CD4-positive, alpha-beta T cell (primary cell): ENCODE data around the gene TMC4. TPM values are rescaled to one million over a fixed set of nuclear protein-coding genes. Genes with fewer than 3 reads are reported as not detected.

Experiments used
- ATAC-seq: fragments of 200-7000 bp; cut with Tn5 transposase; one replicate; pipeline ENCODE4 v1.10.0; 2022; ENCODE audit warnings: mild to moderate bottlenecking; ENCODE audit not compliant: poor library complexity
- CTCF ChIA-PET: fragments of 350-600 bp; sonication (Branson Sonifier 250); formaldehyde crosslinking; loops from one replicate; lab custom pipeline; 2021; ENCODE audit warnings: antibody characterized with exemption, inconsistent platforms; lab: Charles Lee
- POLR2A ChIA-PET: fragments of 350-600 bp; sonication (Branson Sonifier 250); formaldehyde crosslinking; loops from one replicate; lab custom pipeline; 2021; ENCODE audit warnings: antibody characterized with exemption, inconsistent platforms; lab: Charles Lee
- DNase-seq, 14 experiments: peaks; one replicate each; pipeline ENCODE4 v3.0.0-alpha.2; 2013 to 2020; ENCODE audit warnings: mixed read lengths in 2 of 14
- H3K27ac ChIP-seq, 2 donors: one replicate each; pipeline versions ENCODE4 v1.5.1 to v1.7.0; 2013; ENCODE audit warnings: low read length in 2 of 2, low read depth in 1 of 2, mild to moderate bottlenecking in 1 of 2
- H3K27me3 ChIP-seq, 2 experiments: 1 replicate in 1 of 2; 2 replicates in 1 of 2; pipeline versions ENCODE4 v1.6.1 to v1.7.0; 2013; ENCODE audit warnings: low read length in 2 of 2, control low read depth in 1 of 2, mild to moderate bottlenecking in 1 of 2, moderate library complexity in 1 of 2; ENCODE audit not compliant: insufficient read depth in 2 of 2, control insufficient read depth in 1 of 2
- H3K36me3 ChIP-seq: one replicate; pipeline ENCODE4 v1.6.1; 2013; ENCODE audit warnings: low read length, control low read depth; ENCODE audit not compliant: insufficient read depth
- H3K4me1 ChIP-seq: one replicate; pipeline ENCODE4 v1.6.1; 2013; ENCODE audit warnings: low read length, control low read depth; ENCODE audit not compliant: insufficient read depth
- H3K4me3 ChIP-seq: one replicate; pipeline ENCODE4 v1.5.1; 2013; ENCODE audit warnings: mild to moderate bottlenecking, low read length, moderate library complexity
- H3K9me3 ChIP-seq, 2 experiments: 1 replicate in 1 of 2; 2 replicates in 1 of 2; pipeline versions ENCODE4 v1.6.1 to v1.7.0; 2013; ENCODE audit warnings: low read length in 2 of 2, mild to moderate bottlenecking in 2 of 2, control low read depth in 1 of 2, moderate library complexity in 1 of 2; ENCODE audit not compliant: control insufficient read depth in 1 of 2, insufficient read depth in 1 of 2
- H3K27ac Mint-ChIP-seq: one replicate; pipeline ENCODE4 v1.8.0; 2020; ENCODE audit warnings: mixed read lengths
- H3K27me3 Mint-ChIP-seq: one replicate; pipeline ENCODE4 v1.8.0; 2021; ENCODE audit warnings: mixed read lengths
- H3K36me3 Mint-ChIP-seq: one replicate; pipeline ENCODE4 v1.8.0; 2021; ENCODE audit warnings: low read depth, mixed read lengths
- H3K4me1 Mint-ChIP-seq: one replicate; pipeline ENCODE4 v1.8.0; 2021; ENCODE audit warnings: low read depth, mixed read lengths
- H3K4me3 Mint-ChIP-seq: one replicate; pipeline ENCODE4 v1.8.0; 2020; ENCODE audit warnings: mild to moderate bottlenecking, mixed read lengths
- H3K9me3 Mint-ChIP-seq: one replicate; pipeline ENCODE4 v1.8.0; 2020; ENCODE audit warnings: mixed read lengths
- CTCF ChIP-seq: fragments of 200-600 bp; IDR thresholded peaks from one replicate; pipeline ENCODE4 v1.8.0; 2022; ENCODE audit warnings: antibody characterized with exemption, mild to moderate bottlenecking
- intact Hi-C, 2 experiments: fragments of 100-400 bp; cut with DNase I in 1 of 2; cut with micrococcal nuclease in 1 of 2; formaldehyde crosslinking; loops; one replicate each; pipeline versions ENCODE4 v1.15.1 to v1.9.0; 2023 to 2025; cut with DNase I, micrococcal nuclease
- total RNA-seq, 174 experiments: library from RNA in 2 of 174; stranded (reverse) in 2 of 174; gene quantifications; one replicate each; pipeline ENCODE4 v1.2.3 and lab custom pipeline; 2021 to 2026

Gene TMC4
- total RNA-seq, 2 experiments from 2014 or later: 0.84 to 1.5 TPM

GRCh38 chr19:54138489-54139256 is 34.3 kb downstream of the TMC4 start:
- POLR2A ChIA-PET: interaction anchor here (0.8 to 6.0 kb wide), 6 partner anchors 9 to 1516 kb away, joined by 3 to 151 read pairs (median 67); partner anchors contain the start of genes LENG1, MBOAT7, PRPF31 and TFPT
- H3K36me3 Mint-ChIP-seq: peaks cover 38% of the 10 kb centered on the region
- no peaks in the 10 kb centered on the region for H3K9me3 Mint-ChIP-seq
- Histone ChIP-seq H3K27ac (peak overlapping the region; percentile 52 to 92), H3K9me3 (peaks cover 0 to 2% of the 10 kb centered on the region in 2 experiments), H3K4me1 (peaks cover 44% of the 10 kb centered on the region), H3K4me3 (peak overlapping the region; percentile 69), H3K36me3 (peaks cover 42% of the 10 kb centered on the region), H3K27me3 (no peaks in the 10 kb centered on the region)
- no peak for ATAC-seq
- H3K4me1 Mint-ChIP-seq: peaks cover 48% of the 10 kb centered on the region
- H3K27ac Mint-ChIP-seq: peak overlapping the region; percentile 79
- intact Hi-C loops: loop anchor here in 1 of 2 experiments (1.0 to 5.0 kb wide), 2 partner anchors 19 to 36 kb away; partner anchors contain the start of genes NDUFA3 and OSCAR
- peak in 2 of 14 experiments; percentile 16 to 32 for DNase-seq
- no peak for TF ChIP-seq CTCF
- peak overlapping the region; percentile 92 for H3K4me3 Mint-ChIP-seq
- no peaks in the 10 kb centered on the region for H3K27me3 Mint-ChIP-seq
- CTCF ChIA-PET: interaction anchor here (3.0 kb wide), 1 partner anchor 21 kb away, joined by 15 read pairs; the partner anchor contains the start of gene LENG1

DNA sequence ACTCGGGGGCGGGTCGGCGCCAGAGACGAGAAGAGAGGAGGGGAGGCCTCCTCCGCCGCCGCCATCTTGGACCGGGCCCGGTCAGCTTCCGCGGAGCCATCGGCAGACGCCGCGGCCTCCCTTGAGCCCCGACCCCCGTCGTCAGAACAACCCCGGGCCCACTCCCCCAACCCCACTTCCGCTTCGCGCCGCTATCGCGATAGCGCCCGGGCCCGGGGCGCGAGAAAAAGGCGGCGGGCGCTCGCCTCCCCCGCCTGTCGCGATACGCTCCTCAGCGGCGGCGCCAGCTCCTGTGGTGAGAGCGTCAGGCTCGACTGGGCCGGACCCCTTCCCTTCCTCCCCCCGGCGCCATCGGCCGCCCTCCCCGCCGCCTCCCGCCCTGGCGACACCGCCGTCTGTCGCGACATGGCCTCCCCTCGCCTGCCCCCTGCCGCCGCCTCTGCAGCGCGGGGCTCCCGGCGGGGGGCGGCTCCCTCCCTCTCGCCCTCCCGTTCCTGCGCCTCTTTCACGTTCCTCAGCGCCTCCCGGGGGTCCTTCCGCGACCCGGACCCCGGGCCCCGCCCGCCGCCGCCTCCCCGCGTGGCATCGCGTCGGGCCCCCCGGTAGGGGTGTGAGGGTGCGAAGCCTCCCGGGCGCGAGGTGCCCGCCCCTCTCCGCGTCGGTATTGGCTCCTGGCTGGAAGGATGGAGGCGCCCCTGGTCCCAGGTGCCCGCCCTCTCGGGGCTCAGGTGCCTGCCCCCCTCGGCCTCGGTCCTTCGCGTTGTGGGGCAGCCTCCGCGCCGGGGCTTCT is 35.1 kb downstream of the TMC4 start, which contains the start of gene CNOT3:
TSS of gene CNOT3 (plus strand) at position 64 of the 790 bp plus-strand sequence. CDS start 5,217 bp downstream, outside the sequence.
- peak within 1 kb of the TSS; percentile 92 for H3K4me3 Mint-ChIP-seq
- Histone ChIP-seq H3K27ac (peak within 1 kb of the TSS; percentile 82 to 92), H3K9me3 (peaks cover 0 to 7% of the 10 kb centered on the region in 2 experiments), H3K36me3 (peaks cover 34% of the 10 kb centered on the region), H3K27me3 (no peaks in the 10 kb centered on the region), H3K4me3 (peak within 1 kb of the TSS; percentile 69), H3K4me1 (peaks cover 48% of the 10 kb centered on the region)
- peaks cover 48% of the 10 kb centered on the region for H3K4me1 Mint-ChIP-seq
- ATAC-seq (no peak), DNase-seq (peak in 7 of 14 experiments; percentile 25 to 71 (median 39))
- POLR2A ChIA-PET: interaction anchor here (1.0 to 6.0 kb wide), 28 partner anchors 10 to 1983 kb away, joined by 3 to 151 read pairs (median 6); partner anchors contain the start of genes HSPBP1, LENG1, LENG8 and LENG9
- no peaks in the 10 kb centered on the region for H3K27me3 Mint-ChIP-seq
- CTCF ChIA-PET: interaction anchor here (1.0 to 3.0 kb wide), 4 partner anchors 21 to 52 kb away, joined by 4 to 15 read pairs (median 5); partner anchors contain the start of genes LENG1, MBOAT7, PRPF31 and TFPT
- intact Hi-C loops: loop anchor here (1.0 to 5.0 kb wide), 4 partner anchors 21 to 52 kb away; partner anchors contain the start of genes LENG1 (in 1 of the 2), NDUFA3 (in 1 of the 2), OSCAR (in 1 of the 2) and PRPF31 (in 1 of the 2)
- no peaks in the 10 kb centered on the region for H3K9me3 Mint-ChIP-seq
- no peak for TF ChIP-seq CTCF
- peak within 1 kb of the TSS; percentile 79 for H3K27ac Mint-ChIP-seq
- H3K36me3 Mint-ChIP-seq: peaks cover 30% of the 10 kb centered on the region
